Measurements from ENCODE around the gene PGAP2.
"Not testable (repeated sequence)": the region's sequence is repeated elsewhere in the genome, so short reads cannot be mapped to it uniquely, and the experiment has no call there.

Gene PGAP2

DNA sequence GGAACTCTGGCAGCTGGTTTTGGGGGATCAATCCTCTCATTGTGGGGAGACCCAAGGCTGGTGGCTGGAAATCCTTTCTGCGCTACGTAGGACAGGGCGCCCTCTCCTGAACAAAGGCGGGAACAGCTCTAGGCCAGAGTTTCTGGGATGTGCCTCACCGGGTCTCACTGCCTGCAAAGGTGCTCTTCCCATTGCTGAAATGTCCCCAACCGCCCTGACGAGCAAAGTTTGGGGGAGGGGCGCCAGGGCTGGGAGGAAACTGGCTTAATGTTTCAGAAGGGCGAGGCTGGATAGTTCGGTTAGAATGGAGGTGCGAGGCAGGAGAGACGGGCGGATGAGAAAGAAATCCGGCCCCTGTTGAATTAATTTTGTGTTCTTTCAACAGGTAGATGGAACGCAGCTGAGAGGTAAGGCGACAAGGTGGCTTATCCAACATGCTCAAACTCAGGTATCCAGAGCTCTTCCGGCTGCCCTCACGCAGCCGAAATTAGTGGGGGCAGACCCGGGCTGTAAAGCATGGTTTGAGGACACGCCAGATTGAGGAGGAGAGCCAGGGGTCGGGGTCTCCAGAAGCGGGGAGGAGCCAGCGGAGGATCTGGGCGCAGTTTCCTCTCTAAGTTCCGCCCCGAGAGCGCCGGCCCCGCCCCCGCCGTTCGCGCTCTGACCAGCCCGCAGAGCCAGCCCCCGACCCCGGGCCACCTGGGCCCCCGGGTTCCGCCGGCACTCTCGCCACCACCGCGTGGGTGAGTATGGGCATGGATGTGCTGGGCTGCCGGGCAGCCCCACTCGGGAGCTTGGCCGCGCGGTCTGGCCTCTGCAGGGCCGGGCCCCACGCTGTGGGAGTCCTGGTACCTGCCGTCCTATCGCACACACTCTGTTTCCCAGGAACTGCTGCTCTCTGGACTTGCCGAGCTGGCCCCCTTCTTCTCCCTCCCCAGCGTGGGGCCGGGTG, at the start of gene PGAP2:
TSS of gene PGAP2 (plus strand) at position 652 of the 952 bp plus-strand sequence. CDS start 2,700 bp downstream, outside the sequence.
- peak; percentile 68 for DNase-seq

DNA sequence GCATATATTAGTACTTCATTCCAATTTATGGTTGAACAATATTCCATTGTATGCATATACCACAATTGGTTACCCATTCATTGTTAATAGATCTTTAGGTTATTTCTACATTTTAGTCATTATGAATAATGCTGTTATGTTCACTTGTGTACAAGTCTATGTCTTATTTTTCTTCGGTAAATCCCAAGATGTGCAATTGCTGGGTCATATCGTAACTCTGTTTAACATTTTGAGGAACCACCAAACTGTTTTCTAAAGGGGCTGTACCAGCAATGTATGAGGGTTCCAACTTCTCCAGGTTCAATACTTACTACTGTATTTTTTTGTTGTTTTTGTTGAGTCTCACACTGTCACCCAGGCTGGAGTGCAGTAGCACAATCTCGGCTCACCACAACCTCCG, 44.1 kb upstream of the PGAP2 start:
- no peak for DNase-seq

DNA sequence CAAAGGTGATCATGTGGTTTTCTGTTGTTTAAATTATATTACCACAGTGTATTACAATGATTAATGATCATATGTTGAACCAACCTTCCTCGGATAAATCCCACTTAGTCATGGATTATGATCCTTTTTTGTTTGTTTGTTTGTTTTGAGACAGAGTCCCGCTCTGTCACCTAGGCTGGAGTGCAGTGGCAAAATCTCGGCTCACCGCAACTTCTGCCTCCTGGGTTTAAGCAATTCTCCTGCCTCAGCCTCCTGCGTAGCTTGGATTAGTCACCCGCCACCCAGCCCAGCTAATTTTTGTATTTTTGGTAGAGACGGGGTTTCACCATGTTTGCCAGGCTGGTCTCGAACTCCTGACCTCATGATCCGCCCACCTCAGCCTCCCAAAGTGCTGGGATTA, 41.5 kb upstream of the PGAP2 start:
- DNase-seq = not testable (repeated sequence)

DNA sequence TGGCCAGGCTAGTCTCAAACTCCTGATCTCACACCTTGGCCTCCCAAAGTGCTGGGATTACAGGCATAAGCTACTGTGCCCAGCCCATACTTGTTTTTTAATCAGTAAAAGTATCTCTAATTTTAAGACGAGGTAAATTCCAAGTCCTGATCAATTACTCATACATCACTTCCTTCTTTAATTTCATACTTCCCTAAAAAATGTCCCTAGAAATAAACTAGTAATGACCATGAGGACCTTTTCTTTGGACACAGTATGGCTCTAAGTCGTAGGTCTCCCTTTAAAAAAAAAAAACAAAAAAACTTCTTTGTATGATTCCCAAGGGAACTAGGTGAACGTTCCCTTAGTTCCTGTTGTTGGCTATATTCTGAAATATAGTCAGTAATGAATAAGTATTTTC, 40.8 kb upstream of the PGAP2 start:
- no peak for DNase-seq

DNA sequence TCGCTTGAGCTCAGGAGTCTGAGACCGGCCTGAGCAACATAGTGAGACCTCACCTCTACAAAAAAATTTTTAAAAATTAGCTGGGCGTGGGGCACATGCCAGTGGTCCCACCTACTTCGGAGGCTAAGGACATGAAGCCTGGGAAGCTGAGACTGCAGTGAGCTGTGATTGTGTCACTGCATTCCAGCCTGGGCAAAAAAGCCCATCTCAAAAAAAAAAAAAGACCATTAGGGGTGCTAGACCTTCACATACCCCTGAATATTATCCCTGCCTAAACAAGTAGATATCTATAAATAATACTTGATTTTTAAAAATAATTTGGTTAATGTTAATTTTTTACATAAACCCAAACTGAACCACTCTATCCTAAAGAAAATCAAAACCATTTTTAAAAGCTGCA, 35.2 kb upstream of the PGAP2 start:
- no peak for DNase-seq

DNA sequence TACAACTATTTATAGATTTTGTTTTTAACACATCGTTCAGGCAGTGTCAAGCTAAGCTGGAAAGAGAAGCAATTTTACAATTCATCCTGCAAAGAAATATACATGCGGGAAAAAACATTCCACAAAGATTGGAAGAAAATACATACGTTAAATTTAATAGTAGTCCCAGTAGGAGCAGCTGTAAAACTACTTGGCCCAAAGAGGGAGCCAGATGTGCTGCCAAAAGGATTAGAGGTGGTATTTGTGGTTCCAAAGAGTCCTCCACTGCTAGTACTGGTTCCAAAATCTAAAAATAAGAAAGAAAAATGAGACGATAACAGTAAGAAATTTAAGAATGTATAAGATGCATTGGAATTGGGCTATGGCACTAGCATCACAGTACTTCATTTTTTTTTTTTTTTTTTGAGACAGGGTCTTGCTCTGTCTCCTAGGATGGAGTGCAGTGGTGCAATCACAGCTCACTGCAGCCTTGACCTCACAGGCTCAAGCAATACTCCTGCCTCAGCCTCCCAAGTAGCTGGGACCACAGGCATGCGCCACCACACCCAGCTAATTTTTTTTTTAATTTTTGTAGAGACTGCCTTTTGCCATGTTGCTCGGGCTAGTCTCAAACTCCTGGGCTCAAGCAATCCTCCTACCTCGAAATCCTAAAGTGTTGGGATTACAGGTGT, 32.5 kb upstream of the PGAP2 start:
- DNase-seq = no peak

DNA sequence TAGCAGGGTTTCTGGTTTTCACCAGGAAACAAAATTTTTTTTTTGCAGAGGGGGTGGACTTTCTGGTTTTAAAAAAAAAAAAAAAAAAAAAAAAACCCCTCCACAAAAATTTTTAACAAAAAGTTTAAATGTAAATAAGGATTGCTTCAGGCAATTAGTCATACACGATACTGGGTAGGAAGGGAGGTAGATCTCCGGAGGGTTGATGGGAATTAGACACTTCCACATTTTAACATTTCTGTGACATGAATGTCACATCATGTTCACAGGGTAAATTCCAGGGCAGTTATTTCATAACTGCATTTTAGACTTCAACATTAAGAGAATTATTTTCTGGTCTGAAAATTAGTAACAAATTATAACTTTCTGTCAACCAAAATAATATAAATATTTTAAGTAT, 26.9 kb upstream of the PGAP2 start:
- DNase-seq = no peak

DNA sequence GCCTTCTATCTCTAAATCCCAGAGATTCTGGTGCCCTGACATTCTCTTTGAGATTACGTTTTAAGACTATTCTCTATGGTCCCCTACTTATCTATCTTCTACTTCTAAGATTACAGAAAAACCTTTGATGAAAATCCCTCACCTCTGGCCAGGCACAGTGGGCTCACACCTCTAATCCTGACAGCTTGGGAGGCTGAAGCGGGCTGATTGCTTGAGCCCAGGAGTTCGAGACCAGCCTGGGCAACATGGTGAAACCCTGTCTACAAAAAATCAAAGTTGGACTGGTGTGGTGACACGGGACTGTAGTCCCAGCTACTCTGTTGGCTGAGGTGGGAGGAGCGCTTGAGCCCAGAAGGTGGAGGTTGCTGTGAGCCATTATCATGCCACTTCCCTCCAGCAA, 25.4 kb upstream of the PGAP2 start:
- no peak for DNase-seq

DNA sequence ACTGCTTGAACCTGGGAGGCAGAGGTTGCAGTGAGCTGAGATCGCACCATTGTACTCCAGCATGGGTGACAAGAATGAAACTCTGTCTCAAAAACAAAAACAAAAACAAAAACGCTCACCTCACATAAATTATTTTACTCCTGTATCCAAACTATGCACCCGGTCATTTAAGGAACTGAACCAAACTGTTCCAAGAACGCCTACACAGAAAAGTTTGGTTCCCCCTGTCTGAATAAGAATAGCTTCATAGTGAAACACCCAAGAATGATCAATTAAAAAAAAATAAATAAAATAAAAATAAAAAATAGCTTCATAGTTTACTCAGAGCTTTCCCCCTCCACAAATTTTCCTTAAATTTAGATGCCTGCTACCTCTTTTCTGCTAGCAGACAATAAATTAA, 24.7 kb upstream of the PGAP2 start:
- DNase-seq = no peak

DNA sequence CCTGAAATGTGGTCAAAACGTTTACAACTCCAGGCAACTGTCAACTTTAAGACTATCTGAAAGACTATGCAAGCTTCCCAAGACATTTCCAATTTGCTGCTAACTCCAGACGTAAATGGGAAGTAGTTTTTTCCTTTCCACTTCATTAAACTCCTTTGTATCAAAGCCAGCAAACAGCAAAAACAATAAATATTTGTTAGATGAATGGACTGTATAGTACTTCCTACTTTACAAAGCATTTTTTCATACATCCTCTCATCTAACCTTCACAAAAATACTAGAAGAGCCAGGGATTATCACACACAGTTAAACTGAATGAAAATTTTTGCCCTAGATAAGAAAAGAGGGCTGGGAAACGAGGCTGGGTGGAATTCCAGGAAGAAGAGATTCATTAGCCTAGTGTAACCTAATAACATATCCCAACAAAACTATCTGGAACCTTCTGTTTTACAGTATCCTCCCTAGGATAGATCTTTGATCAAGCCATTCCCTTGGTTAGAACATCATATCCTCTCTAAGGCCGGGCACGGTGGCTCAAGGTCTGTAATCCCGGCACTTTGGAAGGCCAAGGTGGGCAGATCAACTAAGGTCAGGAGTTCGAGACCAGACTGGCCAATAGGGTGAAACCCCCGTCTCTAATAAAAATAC, 21.5 kb upstream of the PGAP2 start:
- no peak for DNase-seq

DNA sequence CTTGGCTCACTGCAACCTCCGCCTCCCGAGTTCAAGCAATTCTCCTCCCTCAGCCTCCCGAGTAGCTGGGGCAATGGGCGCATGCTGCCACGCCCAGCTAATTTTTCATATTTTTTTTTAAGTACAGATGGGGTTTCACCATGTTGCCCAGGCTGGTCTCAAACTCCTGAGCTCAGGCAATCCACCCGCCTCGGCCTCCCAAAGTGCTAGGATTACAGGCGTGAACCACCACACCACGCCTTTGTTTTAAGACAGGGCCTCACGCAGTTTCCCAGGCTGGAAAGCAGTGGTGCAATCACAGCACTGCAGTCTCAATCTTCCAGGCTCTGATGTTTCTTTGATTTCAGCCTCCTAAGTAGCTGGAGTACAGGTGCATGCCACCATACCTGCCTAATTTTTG, 14.0 kb upstream of the PGAP2 start:
- not testable (repeated sequence) for DNase-seq

DNA sequence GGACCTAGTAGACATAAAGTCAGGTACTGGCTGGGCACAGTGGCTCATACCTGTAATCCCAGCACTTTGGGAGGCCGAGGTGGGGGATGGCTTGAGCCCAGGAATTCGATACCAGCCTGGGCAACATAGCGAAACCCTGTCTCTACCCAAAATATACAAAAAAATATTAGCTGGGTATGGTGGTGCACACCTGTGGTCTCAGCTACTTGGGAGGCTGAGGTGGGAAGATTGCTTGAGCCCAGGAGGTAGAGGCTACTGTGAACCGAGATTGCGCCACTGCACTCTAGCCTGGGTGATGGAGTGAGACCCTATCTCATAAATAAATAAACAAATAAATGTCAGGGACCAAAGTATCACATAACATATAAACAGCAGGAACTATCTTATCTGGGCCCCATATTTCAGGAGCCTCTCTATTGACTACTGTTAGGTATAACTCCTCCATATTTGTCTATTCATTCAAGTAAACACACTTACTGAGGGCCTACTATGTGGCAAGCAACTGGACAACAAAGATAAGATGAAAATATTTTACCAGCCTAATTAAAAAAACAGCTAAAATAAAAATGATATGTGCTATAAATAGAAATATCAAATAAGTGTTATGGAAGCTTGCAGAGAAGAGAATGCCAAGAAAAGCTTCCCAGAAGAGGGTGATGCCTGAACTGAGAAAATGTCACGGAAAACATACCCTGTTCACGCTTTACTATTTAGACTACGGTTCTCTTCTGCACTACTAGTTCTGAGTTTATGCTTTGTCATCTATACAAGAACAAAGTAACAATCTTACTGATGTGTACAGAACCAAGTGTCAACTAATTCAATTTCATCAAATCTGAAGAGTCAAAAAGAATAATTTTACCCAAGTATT, 13.0 kb upstream of the PGAP2 start:
- DNase-seq = no peak

DNA sequence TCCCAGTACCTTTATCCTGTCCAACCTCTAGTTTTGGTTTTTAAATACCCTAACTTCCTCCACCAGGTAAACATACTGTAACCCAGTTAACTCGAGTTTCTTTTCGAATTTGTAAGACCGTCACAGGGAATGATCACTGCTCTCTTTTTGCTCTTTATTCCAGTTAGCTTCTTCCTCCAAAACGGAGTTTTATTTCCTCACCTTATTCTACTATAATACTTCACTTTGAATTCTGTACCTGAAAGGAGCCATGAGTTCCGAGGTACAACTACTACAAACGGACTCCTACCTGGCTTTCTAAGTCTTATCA, 12.4 kb upstream of the PGAP2 start:
- no peak for DNase-seq

DNA sequence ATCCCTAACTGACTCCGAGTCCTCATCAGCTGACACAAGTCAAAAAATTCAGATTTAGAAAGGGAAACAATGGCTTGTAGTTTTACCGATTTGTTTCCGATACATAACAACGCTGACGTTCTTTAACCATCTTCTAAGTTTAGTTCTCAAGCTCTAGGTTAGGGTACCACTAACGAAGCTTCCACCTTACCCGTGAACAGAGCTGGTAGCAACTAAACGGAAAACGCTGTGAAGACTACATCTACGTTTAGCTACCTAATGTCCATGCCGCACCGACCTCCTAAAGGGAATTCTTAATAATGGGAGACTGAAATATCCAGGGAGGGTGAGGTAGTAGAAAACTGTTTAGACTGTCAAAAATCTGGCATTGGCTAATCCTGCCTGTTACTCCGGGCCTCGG, 12.0 kb upstream of the PGAP2 start:
- DNase-seq = no peak

DNA sequence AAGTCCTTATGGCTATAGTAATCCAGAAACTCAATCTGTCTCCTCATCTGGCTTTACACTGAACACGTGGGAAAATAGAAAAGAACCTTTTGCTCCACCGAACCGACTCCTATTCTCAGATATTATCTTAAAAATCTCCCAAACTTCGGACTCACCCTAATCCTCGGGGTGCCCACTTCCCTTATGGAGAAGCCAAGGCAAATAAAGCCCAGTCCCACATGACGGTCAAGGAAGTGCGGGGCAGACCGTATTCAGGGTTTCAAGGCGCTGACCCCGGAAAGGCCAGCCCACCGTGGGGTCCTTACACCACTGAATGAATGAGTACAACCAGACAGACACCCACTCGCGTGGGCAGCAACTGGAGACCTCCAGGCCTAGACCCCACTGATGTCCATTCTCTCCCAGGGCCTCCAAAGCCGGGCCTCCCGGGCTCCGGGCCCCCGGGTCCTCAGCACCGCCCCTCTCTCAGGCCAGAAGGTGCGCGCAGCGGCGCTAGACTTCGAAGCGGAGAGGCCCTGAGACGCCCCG, 11.5 kb upstream of the PGAP2 start:
- no peak for DNase-seq

DNA sequence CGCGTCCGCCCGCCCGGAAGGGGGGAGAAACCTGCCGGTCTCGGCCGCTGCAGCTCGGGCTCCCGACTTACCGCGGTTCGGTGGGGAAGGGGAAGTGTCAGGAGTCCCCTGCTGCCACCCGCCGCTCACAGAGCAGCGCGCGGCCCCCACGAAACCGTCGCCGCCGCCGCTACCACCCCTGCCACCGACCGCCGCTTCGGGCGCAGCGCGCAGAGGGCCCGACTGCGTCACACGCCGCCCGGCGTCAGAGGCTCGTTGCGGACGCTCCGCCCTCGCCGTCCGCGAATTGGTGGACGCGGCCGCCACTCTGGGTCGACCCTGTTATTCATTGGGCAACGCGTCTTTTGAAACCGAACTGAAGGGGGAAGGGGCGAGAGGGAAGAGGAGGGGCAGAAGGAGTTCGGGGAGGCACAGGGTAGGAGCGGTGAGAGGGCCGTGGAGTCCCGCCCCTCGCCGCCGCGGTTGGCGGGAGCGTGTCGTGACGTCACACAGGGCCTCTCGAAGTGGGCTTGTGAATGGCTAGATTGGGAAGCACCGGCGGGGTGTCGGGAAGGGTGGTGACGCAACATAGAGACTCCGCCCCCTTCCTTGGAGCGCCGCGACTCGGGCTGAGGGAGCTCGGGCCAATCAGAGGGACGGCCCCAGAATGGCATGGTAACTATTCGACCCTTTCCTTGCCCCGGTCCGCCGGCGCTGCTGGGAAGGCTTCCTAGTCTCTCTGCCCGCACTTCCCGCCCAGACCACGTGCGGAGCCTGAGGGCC, 10.8 kb upstream of the PGAP2 start, which contains the start of gene NUP98:
TSS of gene NUP98 (minus strand) at position 226 of the 762 bp plus-strand sequence. CDS start 15,437 bp downstream, outside the sequence.
- peak; percentile 100 for DNase-seq

DNA sequence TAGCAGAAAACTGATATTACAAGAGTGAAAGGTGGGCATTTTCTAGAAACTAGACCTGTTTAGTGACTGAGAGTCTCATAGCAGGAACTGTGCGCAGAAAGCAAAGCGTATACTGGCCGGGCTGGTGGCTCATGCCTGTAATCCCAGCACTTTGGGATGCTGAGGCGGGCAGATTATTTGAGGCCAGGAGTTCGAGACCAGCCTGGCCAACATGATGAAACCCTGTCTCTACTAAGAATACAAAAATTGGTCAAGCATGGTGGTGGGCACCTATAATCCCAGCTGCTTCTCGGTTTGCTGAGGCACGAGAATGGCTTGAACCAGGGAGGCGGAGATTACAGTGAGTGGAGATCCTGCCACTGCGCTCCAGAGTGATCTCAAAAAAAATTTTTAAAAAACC, 9.2 kb upstream of the PGAP2 start:
- no peak for DNase-seq

DNA sequence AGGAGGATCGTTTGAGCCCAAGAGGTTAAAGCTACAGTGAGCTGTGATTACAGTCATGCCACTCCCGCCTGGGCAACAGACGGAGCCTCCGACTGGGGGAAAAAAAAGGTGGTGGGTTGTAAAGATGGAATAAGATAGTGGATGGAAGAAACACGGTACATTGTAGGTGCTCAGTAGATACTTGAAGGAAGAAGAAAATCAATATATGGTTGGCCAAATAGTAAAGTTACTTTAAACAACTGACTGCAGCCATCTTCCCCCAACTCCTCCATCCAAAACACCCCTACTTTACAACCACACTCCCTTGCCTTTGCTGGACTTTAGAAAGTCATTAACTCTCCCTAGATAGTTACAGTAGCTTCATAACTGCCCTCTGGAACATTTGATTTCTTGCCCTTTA, 8.5 kb upstream of the PGAP2 start:
- DNase-seq = no peak

DNA sequence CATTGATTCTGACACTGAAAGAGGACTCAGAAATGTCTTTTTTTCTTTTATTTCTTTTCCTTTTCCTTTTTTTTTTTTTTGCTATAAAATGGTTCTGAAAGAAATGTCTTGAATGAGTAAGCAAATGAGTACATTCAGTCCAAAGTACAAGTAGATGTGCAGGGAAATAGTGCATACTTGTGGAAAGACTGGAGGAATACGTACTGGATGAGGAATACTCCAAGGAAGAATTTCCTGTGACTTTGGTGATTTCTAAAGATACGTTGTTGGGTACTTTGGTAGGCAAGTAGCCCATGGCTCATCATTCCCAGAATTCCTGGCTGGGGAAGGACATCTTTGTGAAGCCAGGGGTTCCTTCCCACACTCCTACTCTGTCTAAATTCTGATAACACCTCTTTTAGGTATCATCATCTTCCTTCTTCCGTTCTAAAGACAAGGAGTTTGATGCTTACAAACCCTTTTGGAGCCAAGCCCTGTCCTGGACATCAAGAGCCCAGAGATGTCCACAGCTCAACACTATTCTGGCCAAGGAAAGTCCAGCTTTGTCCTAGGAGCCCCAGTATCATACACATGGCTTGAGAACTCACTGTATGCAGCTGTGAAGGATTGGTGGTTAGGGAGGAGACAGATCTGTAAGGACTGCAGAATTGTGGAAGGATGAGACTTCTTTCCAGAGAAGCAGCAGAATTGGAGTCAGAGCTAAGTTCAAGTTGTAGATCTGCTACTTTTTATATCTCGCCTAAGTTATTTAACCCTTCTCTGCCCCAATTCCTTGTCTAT, 6.2 kb upstream of the PGAP2 start:
- no peak for DNase-seq

DNA sequence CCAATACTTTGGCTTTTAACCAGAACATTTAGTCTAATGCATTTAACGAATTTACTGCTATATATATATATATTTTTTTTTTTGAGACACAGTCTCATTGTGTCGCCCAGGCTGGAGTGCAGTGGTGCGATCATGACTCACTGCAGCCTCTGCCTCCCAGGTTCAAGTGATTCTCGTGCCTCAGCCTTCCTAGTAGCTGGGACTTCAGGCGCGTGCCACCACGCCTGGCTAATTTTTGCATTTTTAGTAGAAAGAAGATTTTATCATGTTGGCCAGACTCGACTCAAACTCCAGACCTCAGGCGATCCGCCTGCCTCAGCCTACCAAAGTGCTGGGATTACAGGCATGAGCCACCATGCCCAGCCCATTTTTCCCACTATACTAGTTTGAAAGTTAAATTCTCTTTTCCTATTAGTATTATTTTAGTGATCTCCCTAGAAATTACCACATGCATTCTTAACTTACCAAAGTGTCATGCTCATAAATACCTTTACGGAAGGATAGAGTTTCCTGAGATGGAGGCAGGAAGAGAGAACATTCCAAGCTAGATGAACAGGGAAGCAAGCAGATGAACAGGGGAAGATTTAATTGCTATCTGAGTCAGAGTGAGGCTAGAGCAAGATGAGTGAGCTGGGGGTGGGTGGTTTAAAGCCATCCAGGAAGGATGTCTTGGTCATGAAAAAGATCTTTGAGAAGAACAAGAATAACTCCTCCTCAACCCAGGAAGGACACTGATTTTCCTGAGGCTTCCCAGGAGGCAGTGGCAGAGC, 4.4 kb upstream of the PGAP2 start:
- DNase-seq = no peak
